ENCODE results near the gene FOXP1. TPM values are rescaled to one million over a fixed set of nuclear protein-coding genes. Genes with fewer than 3 reads are reported as not detected.

FOXP1 gene
- total and polyA plus RNA-seq, 8 donors, result 13.4 to 74.1 (median 44.1) TPM

DNA sequence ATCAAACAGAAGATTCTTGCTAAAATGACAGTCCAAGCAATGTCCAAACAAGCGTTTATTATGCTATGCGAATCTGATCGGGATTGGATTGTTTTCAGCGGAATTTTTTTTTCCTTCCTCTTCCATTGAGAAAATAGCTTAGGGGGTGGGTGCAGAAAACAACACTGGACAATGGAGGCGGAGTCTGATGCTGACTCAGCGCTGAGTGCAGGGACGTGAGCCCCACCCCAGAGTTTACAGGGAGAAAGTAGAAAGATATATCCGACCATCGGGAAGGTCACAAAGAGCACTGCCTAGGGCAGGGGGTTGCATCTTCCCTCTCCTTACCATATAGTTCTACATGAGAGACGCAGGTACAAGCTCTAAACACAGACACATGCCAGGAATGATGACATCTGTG lies 117.0 kb downstream of the FOXP1 start:
- H3K4me1 ChIP-seq, result no peaks in the 10 kb centered on the region
- H3K9me3 ChIP-seq, result no peaks in the 10 kb centered on the region
- no peak for FAIRE-seq
- 88 to 89% methylated on average over 10 of the region's 10 CpGs for WGBS, 2 donors
- H3K4me3 ChIP-seq, result no peak overlapping the region
- H3K27me3 ChIP-seq, result no peaks in the 10 kb centered on the region
- intact Hi-C loops (cut with DNase I), result no loop called here
- no peak for DNase-seq
- TF ChIP-seq CTCF (IDR thresholded peaks at IDR 0.05), result no peak
- H3K27ac ChIP-seq, result no peak overlapping the region
- no peaks in the 10 kb centered on the region for H3K36me3 ChIP-seq
- ATAC-seq, result no peak

- no peak overlapping the region for H3K4me3 ChIP-seq
- no peak for FAIRE-seq
- no peaks in the 10 kb centered on the region for H3K27me3 ChIP-seq
- no peaks in the 10 kb centered on the region for H3K36me3 ChIP-seq
- ATAC-seq, result no peak
- no peak for DNase-seq
- H3K9me3 ChIP-seq, result no peaks in the 10 kb centered on the region
- no peak overlapping the region for H3K27ac ChIP-seq
- WGBS, 2 donors, result 94 to 96% methylated on average over 13 of the region's 13 CpGs
- no peak for TF ChIP-seq CTCF (IDR thresholded peaks at IDR 0.05)
- intact Hi-C loops (cut with DNase I), result no loop called here
- H3K4me1 ChIP-seq, result no peaks in the 10 kb centered on the region
Measured at GRCh38 chr3:71465371-71466036, 118.0 kb downstream of the FOXP1 start.

- peak in 1 of 4 donors; percentile 15 for ATAC-seq
- TF ChIP-seq CTCF (IDR thresholded peaks at IDR 0.05), result no peak
- no peaks in the 10 kb centered on the region for H3K27me3 ChIP-seq
- no peaks in the 10 kb centered on the region for H3K36me3 ChIP-seq
- DNase-seq, result no peak
- no peaks in the 10 kb centered on the region for H3K4me1 ChIP-seq
- 77 to 97% methylated on average over 2 of the region's 2 CpGs for WGBS, 2 donors
- FAIRE-seq, result no peak
- H3K4me3 ChIP-seq, result no peak overlapping the region
- H3K27ac ChIP-seq, result no peak overlapping the region
- H3K9me3 ChIP-seq, result no peaks in the 10 kb centered on the region
- intact Hi-C loops (cut with DNase I), result no loop called here
Measured at GRCh38 chr3:71464613-71465012, 118.9 kb downstream of the FOXP1 start.

DNA sequence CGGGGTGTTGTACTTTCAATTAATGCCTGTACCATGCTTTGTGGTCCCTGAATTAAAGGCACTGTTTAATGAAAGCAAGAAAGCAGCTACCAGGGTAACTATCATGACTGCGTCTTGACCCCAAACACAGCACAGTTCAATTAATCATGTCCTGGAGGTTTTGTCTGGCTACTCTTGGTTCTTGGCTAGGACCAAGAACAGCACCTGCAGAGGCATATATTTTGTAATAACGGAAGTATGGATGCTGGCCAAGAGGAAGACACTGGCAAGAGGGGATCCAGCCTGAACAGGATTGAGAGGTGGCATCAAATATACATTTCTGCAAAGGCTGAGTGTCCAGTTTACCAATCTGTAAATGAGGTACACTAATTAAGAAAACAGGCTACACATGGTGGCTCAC lies 119.9 kb downstream of the FOXP1 start:
- no peak overlapping the region for H3K27ac ChIP-seq
- FAIRE-seq (no peak), DNase-seq (no peak), ATAC-seq (peak in 2 of 4 donors; percentile 12 to 34)
- no peaks in the 10 kb centered on the region for H3K9me3 ChIP-seq
- intact Hi-C loops (cut with DNase I), result no loop called here
- WGBS, 2 donors, result 78 to 87% methylated on average over 3 of the region's 3 CpGs
- no peak overlapping the region for H3K4me3 ChIP-seq
- TF ChIP-seq CTCF (IDR thresholded peaks at IDR 0.05), result no peak
- H3K27me3 ChIP-seq, result no peaks in the 10 kb centered on the region
- no peaks in the 10 kb centered on the region for H3K4me1 ChIP-seq
- no peaks in the 10 kb centered on the region for H3K36me3 ChIP-seq

- intact Hi-C loops (cut with DNase I), result no loop called here
- Histone ChIP-seq H3K27ac (no peak overlapping the region), H3K36me3 (no peaks in the 10 kb centered on the region), H3K4me3 (no peak overlapping the region), H3K27me3 (no peaks in the 10 kb centered on the region), H3K9me3 (no peaks in the 10 kb centered on the region), H3K4me1 (no peaks in the 10 kb centered on the region)
- FAIRE-seq (no peak), DNase-seq (no peak), ATAC-seq (peak in 2 of 4 donors; percentile 17 to 36)
- no peak for TF ChIP-seq CTCF (IDR thresholded peaks at IDR 0.05)
- 83% methylated on average over 7 of the region's 7 CpGs for WGBS, 2 donors
Measured at GRCh38 chr3:71462586-71462985, 120.9 kb downstream of the FOXP1 start.
